ENCODE results near the gene IL17RC.
"Not testable (repeated sequence)": the region's sequence is repeated elsewhere in the genome, so short reads cannot be mapped to it uniquely, and the experiment has no call there.

IL17RC gene

DNA sequence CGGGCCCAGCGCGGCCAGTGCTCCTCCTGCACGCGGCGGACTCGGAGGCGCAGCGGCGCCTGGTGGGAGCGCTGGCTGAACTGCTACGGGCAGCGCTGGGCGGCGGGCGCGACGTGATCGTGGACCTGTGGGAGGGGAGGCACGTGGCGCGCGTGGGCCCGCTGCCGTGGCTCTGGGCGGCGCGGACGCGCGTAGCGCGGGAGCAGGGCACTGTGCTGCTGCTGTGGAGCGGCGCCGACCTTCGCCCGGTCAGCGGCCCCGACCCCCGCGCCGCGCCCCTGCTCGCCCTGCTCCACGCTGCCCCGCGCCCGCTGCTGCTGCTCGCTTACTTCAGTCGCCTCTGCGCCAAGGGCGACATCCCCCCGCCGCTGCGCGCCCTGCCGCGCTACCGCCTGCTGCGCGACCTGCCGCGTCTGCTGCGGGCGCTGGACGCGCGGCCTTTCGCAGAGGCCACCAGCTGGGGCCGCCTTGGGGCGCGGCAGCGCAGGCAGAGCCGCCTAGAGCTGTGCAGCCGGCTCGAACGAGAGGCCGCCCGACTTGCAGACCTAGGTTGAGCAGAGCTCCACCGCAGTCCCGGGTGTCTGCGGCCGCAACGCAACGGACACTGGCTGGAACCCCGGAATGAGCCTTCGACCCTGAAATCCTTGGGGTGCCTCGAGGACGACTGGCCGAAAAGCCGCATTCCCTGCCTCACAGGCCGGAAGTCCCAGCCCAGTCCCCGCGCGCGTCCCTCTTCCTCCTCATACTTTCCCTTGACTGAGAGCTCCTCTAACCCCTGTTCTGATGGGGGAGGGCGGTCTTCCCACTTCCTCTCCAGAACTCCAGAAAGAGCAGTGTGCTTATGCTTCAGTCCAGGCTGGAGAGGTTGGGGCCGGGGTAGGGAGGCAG is 1.4 kb upstream of the IL17RC start:
- peak; percentile 60 for DNase-seq (ENCODE audit: low spot score)

DNA sequence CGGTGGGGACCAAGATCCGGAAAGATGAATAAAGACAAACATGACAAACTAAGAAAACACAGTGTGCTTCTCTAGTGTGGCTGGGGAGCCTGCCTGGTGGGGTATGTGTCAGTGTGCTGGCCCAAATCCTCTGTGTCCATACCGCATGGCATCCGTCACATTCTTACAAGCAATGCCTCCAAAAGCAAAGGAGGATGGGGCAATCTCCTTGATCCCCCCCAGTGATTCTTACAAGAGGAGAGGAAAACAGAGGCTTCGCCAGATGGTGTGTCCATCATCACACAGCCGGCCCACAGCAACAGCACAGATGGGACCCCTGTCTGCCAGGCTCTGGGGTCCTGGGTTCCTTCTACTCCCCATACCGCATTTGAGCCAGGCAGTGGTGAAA is 558 bp upstream of the IL17RC start:
- no peak for DNase-seq (ENCODE audit: low spot score)

DNA sequence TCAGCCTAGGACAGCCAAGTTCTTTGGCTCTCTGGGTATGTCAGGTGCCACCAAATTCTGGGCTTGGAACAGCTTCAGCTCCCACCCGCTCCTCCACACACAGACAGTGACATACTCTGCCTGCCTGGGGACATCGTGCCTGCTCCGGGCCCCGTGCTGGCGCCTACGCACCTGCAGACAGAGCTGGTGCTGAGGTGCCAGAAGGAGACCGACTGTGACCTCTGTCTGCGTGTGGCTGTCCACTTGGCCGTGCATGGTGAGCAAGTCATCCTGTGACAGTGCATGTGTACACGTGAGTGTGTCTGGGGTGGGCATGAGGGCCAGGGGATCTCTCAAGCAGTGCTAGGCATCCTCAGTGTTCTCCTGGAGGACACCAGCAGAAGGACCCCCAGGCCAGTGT is 922 bp downstream of the IL17RC start:
- no peak for DNase-seq (ENCODE audit: low spot score)

DNA sequence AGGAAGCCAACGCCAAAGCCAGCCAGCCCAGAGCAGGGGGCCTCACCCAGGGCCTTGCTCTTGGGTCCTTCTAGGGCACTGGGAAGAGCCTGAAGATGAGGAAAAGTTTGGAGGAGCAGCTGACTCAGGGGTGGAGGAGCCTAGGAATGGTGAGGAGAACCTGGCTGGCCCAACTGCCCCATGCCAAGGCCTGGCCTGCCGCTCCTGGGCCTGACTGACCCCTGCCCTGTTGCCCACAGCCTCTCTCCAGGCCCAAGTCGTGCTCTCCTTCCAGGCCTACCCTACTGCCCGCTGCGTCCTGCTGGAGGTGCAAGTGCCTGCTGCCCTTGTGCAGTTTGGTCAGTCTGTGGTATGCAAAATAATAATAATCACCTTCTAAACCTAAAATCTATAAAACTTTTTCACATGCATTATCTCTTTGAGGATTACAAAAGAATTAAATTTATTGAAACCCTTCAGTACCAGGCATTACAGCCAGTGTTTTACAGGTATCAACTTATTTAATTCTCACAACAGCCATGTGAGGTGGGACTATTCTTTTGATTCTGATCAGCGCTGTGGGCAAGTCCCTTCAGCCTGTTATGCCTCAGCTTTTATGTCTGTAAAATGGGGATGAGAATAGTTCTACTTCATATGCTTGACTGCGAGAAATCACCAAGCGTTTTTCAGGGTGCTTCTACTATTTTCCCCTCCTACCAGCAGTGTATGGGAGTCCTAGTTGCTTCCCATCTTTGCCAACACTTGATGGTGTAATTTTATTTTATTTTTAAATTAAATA is 1.6 kb downstream of the IL17RC start:
- no peak for DNase-seq (ENCODE audit: low spot score)

DNA sequence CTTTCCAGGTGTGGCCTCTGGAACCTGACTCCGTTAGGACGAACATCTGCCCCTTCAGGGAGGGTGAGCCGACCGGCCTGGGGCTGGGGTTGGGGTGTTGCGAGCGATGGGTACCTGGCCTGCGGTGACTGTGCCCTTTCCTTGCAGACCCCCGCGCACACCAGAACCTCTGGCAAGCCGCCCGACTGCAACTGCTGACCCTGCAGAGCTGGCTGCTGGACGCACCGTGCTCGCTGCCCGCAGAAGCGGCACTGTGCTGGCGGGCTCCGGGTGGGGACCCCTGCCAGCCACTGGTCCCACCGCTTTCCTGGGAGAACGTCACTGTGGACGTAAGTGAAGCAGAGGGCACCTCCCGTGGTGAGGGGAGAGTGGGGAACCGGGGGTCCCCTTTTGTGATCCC is 11.3 kb downstream of the IL17RC start:
- DNase-seq (ENCODE audit: low spot score): no peak

DNA sequence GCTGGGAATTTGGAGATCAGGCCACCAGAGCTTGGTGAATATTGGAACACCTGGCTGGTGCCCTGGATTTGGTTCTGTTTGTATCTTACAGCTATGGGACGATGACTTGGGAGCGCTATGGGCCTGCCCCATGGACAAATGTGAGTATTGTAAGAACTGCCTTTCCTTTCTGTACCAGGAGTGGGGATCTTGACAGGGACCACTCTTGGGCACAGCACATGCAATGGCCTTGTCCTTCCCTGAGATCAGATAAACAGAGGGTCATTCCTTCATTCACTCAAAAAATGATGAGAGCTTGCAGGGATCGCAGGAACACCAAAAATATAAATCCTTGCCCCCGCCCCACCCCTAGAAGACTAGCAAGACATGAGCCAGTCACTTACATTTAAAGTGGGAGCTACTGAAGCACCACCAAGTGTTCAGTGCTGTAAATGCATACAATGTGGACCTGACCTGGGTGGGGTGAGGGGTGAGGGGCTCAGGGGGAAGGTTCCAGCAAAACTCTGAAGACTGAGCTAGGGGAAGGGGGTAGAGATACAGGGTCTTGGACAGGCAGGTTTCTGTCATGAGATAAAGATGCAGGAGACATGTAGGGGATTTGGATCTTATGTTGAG is 14.0 kb downstream of the IL17RC start:
- DNase-seq (ENCODE audit: low spot score): no peak

DNA sequence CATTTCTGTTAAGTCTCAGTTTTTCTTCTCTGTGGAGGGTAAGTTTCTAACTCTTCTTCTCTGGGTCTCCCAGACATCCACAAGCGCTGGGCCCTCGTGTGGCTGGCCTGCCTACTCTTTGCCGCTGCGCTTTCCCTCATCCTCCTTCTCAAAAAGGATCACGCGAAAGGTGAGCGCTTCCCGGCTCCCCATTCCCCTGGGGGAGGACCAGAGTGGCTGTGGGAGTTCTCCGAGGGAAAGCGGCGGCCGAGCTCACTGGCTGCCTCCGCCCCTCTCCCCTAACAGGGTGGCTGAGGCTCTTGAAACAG is 15.6 kb downstream of the IL17RC start:
- DNase-seq (ENCODE audit: low spot score): no peak

DNA sequence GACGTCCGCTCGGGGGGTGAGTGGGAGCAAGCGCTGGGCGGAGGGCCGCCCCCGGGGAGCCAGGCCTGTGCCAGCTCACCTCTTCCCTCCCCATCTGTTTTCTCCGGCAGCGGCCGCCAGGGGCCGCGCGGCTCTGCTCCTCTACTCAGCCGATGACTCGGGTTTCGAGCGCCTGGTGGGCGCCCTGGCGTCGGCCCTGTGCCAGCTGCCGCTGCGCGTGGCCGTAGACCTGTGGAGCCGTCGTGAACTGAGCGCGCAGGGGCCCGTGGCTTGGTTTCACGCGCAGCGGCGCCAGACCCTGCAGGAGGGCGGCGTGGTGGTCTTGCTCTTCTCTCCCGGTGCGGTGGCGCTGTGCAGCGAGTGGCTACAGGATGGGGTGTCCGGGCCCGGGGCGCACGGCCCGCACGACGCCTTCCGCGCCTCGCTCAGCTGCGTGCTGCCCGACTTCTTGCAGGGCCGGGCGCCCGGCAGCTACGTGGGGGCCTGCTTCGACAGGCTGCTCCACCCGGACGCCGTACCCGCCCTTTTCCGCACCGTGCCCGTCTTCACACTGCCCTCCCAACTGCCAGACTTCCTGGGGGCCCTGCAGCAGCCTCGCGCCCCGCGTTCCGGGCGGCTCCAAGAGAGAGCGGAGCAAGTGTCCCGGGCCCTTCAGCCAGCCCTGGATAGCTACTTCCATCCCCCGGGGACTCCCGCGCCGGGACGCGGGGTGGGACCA is 16.1 kb downstream of the IL17RC start:
- DNase-seq (ENCODE audit: low spot score): peak; percentile 70

DNA sequence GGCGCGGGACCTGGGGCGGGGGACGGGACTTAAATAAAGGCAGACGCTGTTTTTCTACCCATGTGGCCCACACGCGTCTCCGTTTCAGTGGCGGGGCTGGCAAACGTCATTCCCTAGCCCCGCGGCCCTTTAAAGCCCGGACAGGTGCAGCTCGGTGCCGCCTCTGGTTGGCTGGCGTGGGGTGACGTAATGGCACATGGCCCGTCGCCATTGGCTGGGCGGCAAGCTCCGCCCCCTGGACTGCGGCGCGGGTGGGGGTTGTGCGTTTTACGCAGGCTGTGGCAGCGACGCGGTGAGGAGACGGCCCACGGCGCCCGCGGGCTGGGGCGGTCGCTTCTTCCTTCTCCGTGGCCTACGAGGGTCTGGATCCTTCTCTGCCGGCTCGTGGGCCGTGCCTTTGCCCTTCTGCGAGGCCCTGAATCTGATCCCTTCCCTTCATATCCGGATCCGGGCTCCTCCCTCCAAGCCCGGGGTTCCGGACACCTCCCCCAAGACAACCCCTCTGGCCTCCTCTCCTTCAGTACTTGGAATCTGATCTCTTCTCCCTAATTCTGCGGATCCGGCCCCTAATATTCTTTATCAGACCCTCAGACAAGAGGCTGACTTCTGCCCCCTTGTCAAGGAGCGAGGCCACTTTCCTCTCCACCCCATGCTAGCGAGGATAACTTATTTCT is 16.8 kb downstream of the IL17RC start, which contains the start of gene CRELD1:
CRELD1 (plus strand) TSS at position 274 of the 674 bp plus-strand sequence. CDS start 605 bp downstream, outside the sequence.
- DNase-seq (ENCODE audit: low spot score): peak; percentile 95

DNA sequence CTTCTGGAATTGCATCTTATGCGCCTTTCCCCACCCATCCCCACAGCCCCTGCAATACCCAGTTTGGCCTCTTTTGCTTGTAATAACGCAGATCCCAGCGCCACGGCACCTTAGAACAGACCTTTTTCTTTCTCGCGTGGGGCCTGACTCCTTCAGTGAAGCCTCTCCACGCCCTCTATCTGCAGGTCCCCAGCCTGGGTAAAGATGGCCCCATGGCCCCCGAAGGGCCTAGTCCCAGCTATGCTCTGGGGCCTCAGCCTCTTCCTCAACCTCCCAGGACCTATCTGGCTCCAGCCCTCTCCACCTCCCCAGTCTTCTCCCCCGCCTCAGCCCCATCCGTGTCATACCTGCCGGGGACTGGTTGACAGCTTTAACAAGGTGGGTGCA is 17.3 kb downstream of the IL17RC start:
- DNase-seq (ENCODE audit: low spot score): no peak

DNA sequence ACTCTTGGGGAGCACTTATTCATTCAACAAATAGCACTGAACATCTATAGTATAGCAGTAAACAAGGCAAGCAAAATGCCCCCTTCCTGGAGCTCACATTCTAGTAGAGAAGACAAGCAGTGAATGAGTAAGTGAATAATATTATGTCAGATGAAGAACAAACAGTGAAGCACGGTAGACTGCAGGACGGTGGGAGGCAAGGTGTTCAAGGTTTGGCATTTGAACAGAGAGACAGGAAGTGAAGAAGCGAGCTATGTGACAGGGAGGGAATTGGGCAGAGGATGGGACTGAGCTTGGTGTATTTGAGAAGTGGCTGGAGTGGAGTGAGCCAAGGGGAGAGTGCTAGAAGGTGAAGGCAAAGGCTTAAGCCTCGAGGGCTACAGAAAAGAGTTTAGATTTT is 18.1 kb downstream of the IL17RC start:
- no peak for DNase-seq (ENCODE audit: low spot score)

DNA sequence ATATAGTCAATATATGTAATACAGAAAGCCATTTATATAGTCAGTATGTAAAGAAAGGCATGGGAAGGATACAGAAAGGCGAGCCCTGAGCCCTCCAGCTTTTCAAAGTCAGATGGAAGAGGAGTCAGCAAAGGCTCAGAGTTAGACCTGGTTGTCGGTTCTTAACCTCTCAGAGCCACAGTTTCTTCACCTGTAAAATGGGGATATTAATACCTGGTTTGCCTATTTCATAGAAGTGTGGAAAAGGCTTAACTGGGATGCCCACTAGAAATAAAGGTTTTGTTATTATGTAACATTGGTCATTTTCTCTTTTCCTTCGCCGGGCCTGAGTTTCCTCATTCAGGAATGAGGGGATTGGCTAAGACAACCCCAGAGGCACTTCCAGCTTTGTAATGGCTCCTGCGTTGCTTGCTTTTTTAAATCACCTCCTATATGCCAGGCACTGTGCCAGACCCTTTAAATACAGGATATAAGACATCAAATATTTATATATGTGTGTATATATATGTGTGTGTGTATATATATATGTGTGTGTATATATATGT is 19.1 kb downstream of the IL17RC start:
- DNase-seq (ENCODE audit: low spot score): no peak

DNA sequence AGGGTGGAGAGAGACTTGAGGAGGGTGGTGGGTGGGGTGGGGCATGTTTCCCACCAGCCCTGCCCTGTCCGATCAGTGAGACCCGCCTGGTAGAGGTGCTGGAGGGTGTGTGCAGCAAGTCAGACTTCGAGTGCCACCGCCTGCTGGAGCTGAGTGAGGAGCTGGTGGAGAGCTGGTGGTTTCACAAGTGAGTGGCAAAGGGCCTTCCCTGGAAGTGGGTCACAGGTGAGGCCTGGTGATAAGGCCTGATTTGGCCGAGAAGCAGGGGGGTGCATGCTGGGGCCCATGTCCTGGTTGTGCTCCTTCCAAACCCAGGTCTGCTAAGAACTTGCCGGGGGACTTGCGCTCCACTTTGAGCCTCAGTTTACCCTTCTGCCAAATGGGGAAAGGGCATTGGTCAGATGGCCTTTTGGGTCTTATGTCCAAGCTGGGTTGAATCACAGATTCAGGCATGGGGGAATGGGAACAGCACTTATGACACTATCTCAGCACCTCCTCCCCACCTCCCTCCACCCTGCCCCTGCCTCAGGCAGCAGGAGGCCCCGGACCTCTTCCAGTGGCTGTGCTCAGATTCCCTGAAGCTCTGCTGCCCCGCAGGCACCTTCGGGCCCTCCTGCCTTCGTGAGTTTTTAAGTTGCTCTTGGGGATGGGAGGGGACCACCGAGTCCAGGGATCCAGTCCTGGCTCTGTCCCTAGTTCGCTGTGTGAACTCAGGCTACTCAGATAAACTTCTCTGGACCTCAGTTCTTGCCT is 20.8 kb downstream of the IL17RC start:
- DNase-seq (ENCODE audit: low spot score): no peak

DNA sequence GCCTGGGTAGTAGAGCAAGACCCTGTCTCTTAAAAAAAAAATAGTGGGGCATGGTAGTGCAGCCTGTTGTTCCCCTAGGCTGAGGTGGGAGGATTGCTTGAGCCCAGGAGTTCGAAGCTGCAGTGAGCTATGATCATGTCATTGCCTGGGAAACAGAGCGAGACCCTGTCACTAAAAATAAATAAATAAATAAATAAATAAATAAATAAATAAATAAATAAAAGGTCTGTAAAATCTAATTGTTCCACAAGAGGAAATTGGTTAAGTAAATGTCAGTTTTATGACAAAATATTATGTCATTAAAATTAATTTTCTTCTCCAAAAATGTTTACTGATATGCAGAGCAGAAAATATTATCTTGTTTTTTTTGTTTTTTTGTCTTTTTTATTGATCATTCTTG is 22.1 kb downstream of the IL17RC start:
- DNase-seq (ENCODE audit: low spot score): no peak

DNA sequence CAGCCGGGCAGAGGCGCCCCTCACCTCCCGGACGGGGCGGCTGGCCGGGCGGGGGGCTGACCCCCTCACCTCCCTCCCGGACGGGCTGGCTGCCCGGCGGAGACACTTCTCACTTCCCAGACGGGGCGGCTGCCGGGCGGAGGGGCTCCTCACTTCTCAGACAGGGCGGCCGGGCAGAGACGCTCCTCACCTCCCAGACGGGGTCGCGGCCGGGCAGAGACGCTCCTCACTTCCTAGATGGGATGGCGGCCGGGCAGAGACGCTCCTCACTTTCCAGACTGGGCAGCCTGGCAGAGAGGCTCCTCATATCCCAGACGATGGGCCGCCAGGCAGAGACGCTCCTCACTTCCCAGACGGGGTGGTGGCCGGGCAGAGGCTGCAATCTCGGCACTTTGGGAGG is 23.0 kb downstream of the IL17RC start:
- DNase-seq (ENCODE audit: low spot score): not testable (repeated sequence)

DNA sequence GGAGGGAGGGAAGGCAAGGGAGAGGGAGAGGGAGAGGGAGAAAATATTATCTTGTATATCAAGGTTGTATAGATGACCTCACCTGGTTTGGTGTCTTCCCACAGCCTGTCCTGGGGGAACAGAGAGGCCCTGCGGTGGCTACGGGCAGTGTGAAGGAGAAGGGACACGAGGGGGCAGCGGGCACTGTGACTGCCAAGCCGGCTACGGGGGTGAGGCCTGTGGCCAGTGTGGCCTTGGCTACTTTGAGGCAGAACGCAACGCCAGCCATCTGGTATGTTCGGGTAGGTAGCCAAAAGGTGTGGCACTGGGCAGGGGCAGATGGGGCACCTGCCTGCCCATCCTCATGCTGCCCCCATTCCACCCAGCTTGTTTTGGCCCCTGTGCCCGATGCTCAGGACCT is 23.8 kb downstream of the IL17RC start:
- DNase-seq (ENCODE audit: low spot score): no peak

DNA sequence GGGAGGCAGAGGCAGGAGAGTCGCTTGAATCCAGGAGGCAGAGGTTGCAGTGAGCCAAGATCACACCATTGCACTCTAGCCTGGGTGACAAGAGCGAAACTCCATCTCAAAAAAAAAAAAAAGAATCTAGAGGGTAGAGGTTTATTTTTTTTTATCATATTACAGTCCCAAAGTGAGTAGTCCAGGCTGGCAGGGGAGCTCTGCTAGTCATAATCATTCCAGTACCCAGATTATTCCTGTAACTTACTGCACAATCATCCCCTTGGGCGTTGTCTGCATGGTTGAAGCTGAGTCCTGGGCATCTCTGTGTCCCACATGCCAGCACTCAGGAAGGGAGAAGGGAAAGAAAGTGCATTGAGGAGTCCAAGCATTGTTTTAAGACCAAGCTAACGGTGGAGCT is 25.3 kb downstream of the IL17RC start:
- no peak for DNase-seq (ENCODE audit: low spot score)

DNA sequence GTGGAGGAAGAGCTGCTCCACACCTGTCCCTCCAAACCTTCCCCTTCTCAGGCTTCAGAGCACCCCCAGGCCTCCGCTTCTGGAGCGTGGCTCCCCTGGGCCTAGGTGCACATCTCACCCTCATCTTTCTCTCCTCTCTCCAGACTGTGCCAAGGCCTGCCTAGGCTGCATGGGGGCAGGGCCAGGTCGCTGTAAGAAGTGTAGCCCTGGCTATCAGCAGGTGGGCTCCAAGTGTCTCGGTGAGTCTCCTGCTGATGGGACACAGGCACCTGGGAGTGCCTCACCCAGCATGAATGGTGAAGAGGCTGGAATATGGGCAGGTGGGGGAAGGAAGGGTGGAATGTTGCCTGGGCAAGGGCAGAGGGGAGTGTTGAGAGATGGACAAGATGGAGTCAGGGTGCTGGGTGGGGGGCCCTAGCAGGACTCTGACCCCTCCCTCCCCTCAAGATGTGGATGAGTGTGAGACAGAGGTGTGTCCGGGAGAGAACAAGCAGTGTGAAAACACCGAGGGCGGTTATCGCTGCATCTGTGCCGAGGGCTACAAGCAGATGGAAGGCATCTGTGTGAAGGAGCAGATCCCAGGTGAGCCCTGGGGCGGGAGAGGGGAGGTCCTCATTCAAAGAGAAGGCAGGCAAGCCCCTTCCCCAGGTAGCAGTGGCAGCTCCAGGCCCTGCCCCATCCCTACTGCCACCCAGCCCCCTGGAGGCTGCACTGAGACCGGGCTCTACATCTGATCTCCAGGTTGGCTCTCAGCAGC is 26.2 kb downstream of the IL17RC start:
- no peak for DNase-seq (ENCODE audit: low spot score)

DNA sequence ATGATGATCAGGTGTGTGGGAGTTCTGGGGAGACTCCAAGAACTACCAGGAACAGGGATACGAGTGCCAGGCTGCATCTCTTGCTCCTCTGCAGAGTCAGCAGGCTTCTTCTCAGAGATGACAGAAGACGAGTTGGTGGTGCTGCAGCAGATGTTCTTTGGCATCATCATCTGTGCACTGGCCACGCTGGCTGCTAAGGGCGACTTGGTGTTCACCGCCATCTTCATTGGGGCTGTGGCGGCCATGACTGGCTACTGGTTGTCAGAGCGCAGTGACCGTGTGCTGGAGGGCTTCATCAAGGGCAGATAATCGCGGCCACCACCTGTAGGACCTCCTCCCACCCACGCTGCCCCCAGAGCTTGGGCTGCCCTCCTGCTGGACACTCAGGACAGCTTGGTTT is 27.4 kb downstream of the IL17RC start:
- DNase-seq (ENCODE audit: low spot score): no peak

DNA sequence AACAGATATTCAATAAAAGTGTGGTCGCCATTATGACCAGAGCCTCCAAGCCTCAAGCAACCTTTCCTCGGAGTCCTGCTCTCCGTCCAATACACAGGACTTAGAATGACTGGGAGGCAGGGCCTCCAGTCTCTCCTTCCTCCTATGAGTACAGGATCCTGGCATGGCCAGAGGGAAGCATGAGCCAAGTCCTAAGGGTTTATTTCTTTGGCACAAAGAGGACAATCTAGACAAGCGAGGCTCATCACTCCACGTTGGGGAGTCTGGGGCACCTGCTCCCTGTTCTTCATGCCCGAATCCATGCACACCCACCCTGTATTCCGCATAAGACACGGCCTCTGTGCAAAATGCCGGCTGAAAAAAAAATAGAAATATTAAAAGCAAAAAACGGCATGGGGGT is 28.5 kb downstream of the IL17RC start:
- DNase-seq (ENCODE audit: low spot score): no peak
